Type B pancreatic cell (in vitro differentiated cells): ENCODE measurements around the gene LUZP2. TPM values are rescaled to one million over a fixed set of nuclear protein-coding genes. Genes with fewer than 3 reads are reported as not detected.

Experiments used
- DNase-seq: peaks from one replicate; pipeline ENCODE4 v3.0.0; 2021; ENCODE audit warnings: mixed read lengths; ENCODE audit not compliant: unreplicated experiment; ENCODE audit errors: extremely low spot score
- H3K27ac Mint-ChIP-seq: 2 replicates; pipeline ENCODE4 v1.8.0; 2021; ENCODE audit warnings: mild to moderate bottlenecking, mixed read lengths
- H3K27me3 Mint-ChIP-seq: 2 replicates; pipeline ENCODE4 v1.8.0; 2021; ENCODE audit warnings: mixed read lengths
- H3K36me3 Mint-ChIP-seq: 2 replicates; pipeline ENCODE4 v1.8.0; 2021; ENCODE audit warnings: mixed read lengths
- H3K4me1 Mint-ChIP-seq: one replicate; pipeline ENCODE4 v1.8.0; 2021; ENCODE audit warnings: mixed read lengths; ENCODE audit not compliant: unreplicated experiment
- H3K4me3 Mint-ChIP-seq: 2 replicates; pipeline ENCODE4 v1.8.0; 2021; ENCODE audit warnings: mild to moderate bottlenecking, mixed read lengths
- H3K9me3 Mint-ChIP-seq: 2 replicates; pipeline ENCODE4 v1.8.0; 2021; ENCODE audit warnings: mixed read lengths
- total RNA-seq: library from RNA; stranded (reverse); gene quantifications from 2 replicates; pipeline ENCODE4 v1.2.1, GENCODE V29; 2021; ENCODE audit warnings: low replicate concordance
- TF ChIP-seq, protein P1 (sequence below): fragments of 200-600 bp; sonication (generic); conservative IDR thresholded peaks from 2 replicates; pipeline ENCODE4 v1.5.0; 2021; ENCODE audit warnings: antibody characterized with exemption, mild to moderate bottlenecking

LUZP2 gene
- total RNA-seq, 1 donor from 2014 or later = 6.5 TPM

DNA sequence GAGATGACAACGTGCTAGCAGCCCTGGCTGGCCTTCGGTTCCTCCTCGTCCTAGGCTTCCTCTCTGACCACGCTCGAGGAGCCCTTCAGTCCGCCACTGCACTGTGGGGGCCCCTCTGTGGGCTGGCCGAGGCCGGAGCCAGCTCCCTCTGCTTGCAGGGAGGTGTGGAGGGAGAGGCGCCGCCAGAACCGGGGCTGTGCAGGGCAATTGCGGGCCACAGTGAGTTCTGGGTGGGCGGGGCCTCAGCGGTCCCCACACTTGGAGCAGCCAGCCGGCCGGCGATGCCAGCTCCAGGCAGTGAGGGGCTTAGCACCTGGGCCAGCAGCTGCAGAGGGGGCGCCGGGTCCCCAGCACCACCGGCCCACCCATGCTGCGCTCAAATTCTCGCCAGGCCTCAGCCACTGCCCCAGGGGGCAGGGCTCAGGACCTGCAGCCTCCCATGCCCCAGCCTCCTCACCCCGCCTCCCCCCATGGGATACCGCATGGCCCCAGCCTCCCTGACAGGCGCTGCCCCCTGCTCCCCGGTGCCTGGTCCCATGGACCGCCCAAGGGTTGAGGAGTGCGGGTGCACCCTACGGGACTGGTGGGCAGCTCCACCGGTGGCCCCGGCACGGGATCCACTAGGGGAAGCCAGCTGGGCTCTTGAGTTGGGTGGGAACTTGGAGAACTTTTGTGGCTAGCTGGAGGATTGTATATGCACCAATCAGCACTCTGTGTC is 399.4 kb downstream of the LUZP2 start:
- no peaks in the 10 kb centered on the region for H3K36me3 Mint-ChIP-seq
- no peaks in the 10 kb centered on the region for H3K27me3 Mint-ChIP-seq
- H3K9me3 Mint-ChIP-seq = no peaks in the 10 kb centered on the region
- TF ChIP-seq, protein P1, sequence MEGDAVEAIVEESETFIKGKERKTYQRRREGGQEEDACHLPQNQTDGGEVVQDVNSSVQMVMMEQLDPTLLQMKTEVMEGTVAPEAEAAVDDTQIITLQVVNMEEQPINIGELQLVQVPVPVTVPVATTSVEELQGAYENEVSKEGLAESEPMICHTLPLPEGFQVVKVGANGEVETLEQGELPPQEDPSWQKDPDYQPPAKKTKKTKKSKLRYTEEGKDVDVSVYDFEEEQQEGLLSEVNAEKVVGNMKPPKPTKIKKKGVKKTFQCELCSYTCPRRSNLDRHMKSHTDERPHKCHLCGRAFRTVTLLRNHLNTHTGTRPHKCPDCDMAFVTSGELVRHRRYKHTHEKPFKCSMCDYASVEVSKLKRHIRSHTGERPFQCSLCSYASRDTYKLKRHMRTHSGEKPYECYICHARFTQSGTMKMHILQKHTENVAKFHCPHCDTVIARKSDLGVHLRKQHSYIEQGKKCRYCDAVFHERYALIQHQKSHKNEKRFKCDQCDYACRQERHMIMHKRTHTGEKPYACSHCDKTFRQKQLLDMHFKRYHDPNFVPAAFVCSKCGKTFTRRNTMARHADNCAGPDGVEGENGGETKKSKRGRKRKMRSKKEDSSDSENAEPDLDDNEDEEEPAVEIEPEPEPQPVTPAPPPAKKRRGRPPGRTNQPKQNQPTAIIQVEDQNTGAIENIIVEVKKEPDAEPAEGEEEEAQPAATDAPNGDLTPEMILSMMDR = no peak
- no peak overlapping the region for H3K27ac Mint-ChIP-seq
- no peak overlapping the region for H3K4me3 Mint-ChIP-seq
- DNase-seq = no peak
- H3K4me1 Mint-ChIP-seq = peaks cover 12% of the 10 kb centered on the region

DNA sequence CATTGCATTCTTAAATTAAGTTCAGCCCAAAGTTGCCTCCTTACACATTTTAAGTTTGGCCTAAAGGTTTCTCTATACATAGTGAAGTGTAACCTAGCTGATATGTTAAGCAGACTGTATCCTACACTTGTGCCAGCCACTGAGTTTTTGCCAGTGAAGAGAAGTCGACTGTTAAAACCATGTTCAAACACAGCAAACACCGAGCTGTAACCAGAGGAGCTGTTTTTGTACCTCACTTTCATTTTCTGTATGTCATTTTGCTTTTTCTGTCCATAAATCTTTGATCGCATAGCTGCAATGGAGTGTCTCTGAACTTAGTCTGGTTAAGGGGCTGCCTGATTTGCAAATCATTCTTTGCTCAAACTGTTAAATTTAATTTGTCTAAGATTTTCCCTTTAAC is 403.7 kb downstream of the LUZP2 start:
- DNase-seq = no peak
- H3K9me3 Mint-ChIP-seq = no peaks in the 10 kb centered on the region
- H3K27me3 Mint-ChIP-seq = no peaks in the 10 kb centered on the region
- no peak overlapping the region for H3K4me3 Mint-ChIP-seq
- H3K27ac Mint-ChIP-seq = no peak overlapping the region
- no peaks in the 10 kb centered on the region for H3K36me3 Mint-ChIP-seq
- peaks cover 18% of the 10 kb centered on the region for H3K4me1 Mint-ChIP-seq
- TF ChIP-seq, protein P1 = no peak

DNA sequence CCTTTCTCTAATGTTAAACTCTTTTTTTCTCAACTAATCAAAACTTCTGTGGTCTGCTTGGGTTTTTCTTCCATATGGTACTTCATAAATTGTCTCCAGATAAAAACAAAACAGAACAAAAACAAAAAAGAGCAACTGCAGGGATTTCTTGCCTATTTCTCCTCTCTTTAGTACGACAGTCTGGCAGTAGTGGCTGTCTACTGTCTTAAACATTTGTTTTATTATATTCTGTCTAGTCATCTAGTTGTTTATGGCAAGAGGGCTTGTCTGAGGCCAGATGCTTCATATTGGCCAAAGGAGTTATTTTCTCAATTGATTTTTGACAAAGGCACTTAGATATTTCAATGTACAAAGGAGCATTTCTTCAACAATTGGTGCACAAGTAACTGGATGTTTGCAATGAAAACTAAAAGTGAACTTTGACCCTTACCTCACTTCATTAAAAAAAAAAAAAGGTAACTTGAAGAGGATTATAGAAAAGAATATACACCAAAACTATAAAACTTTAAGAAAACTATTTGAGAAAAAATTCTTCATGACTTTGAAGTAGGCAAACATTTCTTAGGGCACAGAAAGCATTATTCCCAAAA is 404.2 kb downstream of the LUZP2 start:
- TF ChIP-seq, protein P1 = no peak
- Mint-ChIP-seq H3K27me3 (no peaks in the 10 kb centered on the region), H3K4me1 (peaks cover 18% of the 10 kb centered on the region), H3K4me3 (no peak overlapping the region), H3K27ac (no peak overlapping the region), H3K9me3 (no peaks in the 10 kb centered on the region), H3K36me3 (no peaks in the 10 kb centered on the region)
- no peak for DNase-seq

GRCh38 chr11:24903555-24903954 is 406.7 kb downstream of the LUZP2 start:
- no peaks in the 10 kb centered on the region for H3K27me3 Mint-ChIP-seq
- no peak overlapping the region for H3K27ac Mint-ChIP-seq
- no peak overlapping the region for H3K4me3 Mint-ChIP-seq
- TF ChIP-seq, protein P1 = no peak
- H3K36me3 Mint-ChIP-seq = no peaks in the 10 kb centered on the region
- H3K9me3 Mint-ChIP-seq = no peaks in the 10 kb centered on the region
- H3K4me1 Mint-ChIP-seq = peaks cover 18% of the 10 kb centered on the region
- DNase-seq = no peak

DNA sequence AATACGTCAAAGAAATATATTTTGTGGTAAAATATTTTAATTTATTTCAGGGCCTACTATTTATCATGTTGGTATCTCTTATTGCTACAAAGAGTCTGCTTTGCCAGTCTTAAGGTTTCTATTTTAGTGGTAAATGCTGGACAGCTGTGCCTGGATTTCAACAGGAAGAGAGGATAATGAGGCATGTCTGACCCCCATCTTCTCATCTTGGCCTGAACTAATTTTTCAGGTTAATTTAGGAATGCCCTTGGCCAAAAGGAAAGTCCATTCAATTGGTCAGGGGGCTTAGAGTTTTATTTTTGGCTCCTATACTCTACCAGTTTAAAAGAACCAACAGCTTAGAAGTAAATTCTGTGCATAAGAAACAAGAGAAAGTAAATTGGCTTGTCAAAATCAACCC is 428.2 kb downstream of the LUZP2 start:
- Mint-ChIP-seq H3K27ac (no peak overlapping the region), H3K4me1 (no peaks in the 10 kb centered on the region), H3K27me3 (no peaks in the 10 kb centered on the region), H3K36me3 (no peaks in the 10 kb centered on the region), H3K9me3 (peaks cover 6% of the 10 kb centered on the region), H3K4me3 (no peak overlapping the region)
- TF ChIP-seq, protein P1 = no peak
- DNase-seq = no peak
